DMS114 treated with DMSO at 0.1 percent for 48 hours (cell line): ENCODE measurements around the gene SHOC2.

Experiments used
- DNase-seq: peaks from one replicate; lab custom pipeline; 2025; ENCODE audit not compliant: unreplicated experiment; lab: John Stamatoyannopoulos, UW

SHOC2 gene

DNA sequence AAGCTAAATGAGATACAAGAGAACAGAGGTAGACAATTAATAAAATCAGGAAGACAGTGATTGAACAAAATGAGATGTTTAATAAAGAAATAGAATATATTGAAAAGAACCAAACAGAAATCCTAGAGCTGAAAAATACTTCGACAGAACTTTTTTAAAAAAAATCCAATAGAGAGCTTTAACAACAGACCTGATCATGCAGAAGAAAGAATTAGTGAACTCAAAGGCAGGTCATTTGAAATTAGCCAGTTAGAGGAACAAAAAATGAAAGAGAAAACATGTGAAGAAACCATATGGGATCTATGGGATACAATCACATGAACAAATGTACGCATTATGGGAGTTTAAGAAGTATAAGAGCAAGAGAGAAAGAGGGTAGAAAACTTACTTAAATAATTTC lies 120.1 kb downstream of the SHOC2 start:
- no peak for DNase-seq

DNA sequence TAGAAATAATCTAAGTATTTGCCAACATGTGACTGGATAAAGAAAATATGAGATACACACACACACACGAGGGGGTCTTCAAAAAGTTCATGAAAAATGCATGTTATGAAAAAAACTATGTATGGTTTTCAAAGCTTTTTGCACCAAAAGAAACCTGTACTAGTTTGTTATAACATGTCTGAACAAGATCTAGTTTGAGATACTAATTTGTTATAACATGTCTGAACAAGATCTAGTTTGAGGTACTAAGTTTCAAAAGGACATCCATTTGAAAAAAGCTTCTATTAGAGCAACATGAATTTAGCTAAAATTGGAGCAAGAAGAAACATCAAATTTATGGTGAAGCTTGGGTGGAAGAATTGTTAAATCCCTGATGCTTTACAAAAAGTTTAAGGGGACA lies 137.6 kb downstream of the SHOC2 start:
- no peak for DNase-seq
